Uterus (tissue), 2 donors: ENCODE data around the gene DDOST.
"Not testable (repeated sequence)": the region's sequence is repeated elsewhere in the genome, so short reads cannot be mapped to it uniquely, and the experiment has no call there.

Experiments used
- POLR2A ChIP-seq, 2 donors: fragments of 450-650 bp; IDR thresholded peaks; one replicate each; pipeline ENCODE4 v1.6.1; 2016; ENCODE audit warnings: antibody characterized with exemption in 2 of 2, mild to moderate bottlenecking in 1 of 2, moderate library complexity in 1 of 2
- TF ChIP-seq, protein P1 (sequence below), 4 experiments: fragments of 200-600 bp in 2 of 4; fragments of 450-650 bp in 2 of 4; sonication (generic) in 2 of 4; IDR thresholded peaks; one replicate each; pipeline ENCODE4 v1.5.1; 2016 to 2019; ENCODE audit warnings: antibody characterized with exemption in 4 of 4, mild to moderate bottlenecking in 2 of 4, moderate library complexity in 1 of 4

DNA sequence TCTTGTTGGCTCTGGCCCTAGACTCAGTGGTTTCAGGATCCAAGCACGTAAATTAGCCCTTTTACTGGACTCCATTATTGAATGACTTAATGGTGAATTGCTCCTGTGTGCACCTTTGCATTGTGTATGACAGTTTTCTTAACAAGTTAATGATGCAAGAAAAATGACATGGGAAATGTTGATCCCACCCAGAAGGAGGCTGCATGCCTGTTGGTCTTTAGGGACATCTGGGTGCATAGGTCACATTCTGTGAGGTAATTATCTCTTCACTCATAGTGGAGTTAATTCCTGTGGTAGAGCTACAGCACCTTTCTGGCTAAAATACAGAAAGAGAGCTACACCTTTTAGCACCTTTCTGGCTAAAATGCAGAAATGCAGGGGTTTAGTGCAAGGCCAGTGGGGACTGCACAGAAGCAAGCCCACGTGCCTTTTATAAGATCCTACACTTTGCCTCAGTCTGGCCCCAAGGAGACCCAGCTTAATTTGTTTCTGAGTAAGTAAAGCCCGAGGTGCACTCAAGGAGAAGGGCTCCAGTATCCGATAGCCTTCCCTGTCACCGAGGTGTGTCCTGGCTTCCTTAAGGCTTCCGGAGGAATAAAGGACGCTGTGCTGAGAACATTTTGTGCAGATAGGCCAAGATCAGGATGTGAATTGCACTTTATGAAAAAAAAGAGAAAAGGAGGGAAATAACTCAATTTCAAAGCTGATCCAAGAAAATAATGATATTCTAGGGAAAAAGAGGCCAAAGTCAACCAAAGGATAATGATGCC, 54.2 kb downstream of the DDOST start:
- TF ChIP-seq, protein P1, sequence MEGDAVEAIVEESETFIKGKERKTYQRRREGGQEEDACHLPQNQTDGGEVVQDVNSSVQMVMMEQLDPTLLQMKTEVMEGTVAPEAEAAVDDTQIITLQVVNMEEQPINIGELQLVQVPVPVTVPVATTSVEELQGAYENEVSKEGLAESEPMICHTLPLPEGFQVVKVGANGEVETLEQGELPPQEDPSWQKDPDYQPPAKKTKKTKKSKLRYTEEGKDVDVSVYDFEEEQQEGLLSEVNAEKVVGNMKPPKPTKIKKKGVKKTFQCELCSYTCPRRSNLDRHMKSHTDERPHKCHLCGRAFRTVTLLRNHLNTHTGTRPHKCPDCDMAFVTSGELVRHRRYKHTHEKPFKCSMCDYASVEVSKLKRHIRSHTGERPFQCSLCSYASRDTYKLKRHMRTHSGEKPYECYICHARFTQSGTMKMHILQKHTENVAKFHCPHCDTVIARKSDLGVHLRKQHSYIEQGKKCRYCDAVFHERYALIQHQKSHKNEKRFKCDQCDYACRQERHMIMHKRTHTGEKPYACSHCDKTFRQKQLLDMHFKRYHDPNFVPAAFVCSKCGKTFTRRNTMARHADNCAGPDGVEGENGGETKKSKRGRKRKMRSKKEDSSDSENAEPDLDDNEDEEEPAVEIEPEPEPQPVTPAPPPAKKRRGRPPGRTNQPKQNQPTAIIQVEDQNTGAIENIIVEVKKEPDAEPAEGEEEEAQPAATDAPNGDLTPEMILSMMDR (IDR thresholded peaks at IDR 0.05): not testable (repeated sequence)
- TF ChIP-seq POLR2A (IDR thresholded peaks at IDR 0.05): not testable (repeated sequence)
